ENCODE measurements around the gene FBXO34.

FBXO34 gene

DNA sequence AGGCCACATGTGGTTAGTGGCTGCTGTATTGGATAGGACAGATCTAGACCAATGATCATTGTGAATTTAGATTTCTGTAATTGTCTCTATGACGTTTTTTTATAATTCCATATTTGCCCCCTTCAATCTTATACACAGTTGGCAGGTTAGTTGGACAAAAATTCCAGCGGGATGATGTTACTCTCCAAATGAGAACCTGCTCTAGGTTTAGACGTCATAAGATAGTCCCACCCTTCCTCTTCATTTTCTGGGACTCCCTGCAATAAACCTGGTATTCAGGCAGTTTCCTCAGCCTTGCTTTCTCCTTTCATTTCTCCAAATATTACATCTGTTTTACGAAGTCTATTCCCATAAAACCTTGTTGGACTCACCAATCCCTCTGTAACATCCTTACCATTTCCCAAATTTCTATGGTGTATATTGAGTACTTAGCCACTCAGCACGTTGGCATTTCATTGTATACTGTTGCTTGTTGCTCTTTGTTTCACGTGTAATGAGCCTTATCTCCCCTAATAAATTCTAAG, 10.2 kb downstream of the FBXO34 start:
- Histone ChIP-seq H3K9ac (ENCODE audit: low read length) (no peak overlapping the region), H2BK15ac (replicated peaks; ENCODE audit: low read depth) (no peak overlapping the region), H3K18ac (ENCODE audit: low read length) (no peak overlapping the region), H3K23ac (ENCODE audit: low read length) (no peak overlapping the region), H3K27me3 (ENCODE audit: insufficient read depth, low read length, poor library complexity) (no peaks in the 10 kb centered on the region), H2BK120ac (ENCODE audit: low read depth, low read length) (no peak overlapping the region), H3K4ac (ENCODE audit: low read depth, low read length) (no peak overlapping the region), H3K4me2 (ENCODE audit: low read length) (no peak overlapping the region), H2BK5ac (ENCODE audit: low read length) (no peak overlapping the region), H4K5ac (ENCODE audit: low read length) (no peak overlapping the region), H3K4me1 (ENCODE audit: control insufficient read depth, low read depth, low read length) (peaks cover 8% of the 10 kb centered on the region), H3K36me3 (ENCODE audit: control insufficient read depth, insufficient read depth, low read length) (no peaks in the 10 kb centered on the region), H3K79me1 (ENCODE audit: low read length) (peaks cover 22% of the 10 kb centered on the region), H3K27ac (ENCODE audit: low read depth, low read length) (no peak overlapping the region), H3K4me3 (ENCODE audit: low read length) (no peak overlapping the region), H3K79me2 (ENCODE audit: control insufficient read depth, insufficient read depth, low read length) (peaks cover 40% of the 10 kb centered on the region), H4K8ac (ENCODE audit: low read depth, low read length) (no peak overlapping the region), H3K56ac (ENCODE audit: low read length) (no peak overlapping the region), H2AK5ac (ENCODE audit: low read length) (no peak overlapping the region)
- no peak for DNase-seq
- no CpG with 5 or more reads among the region's 6 CpGs for WGBS (ENCODE audit: extremely low coverage, insufficient coverage, low lambda C conversion rate)

DNA sequence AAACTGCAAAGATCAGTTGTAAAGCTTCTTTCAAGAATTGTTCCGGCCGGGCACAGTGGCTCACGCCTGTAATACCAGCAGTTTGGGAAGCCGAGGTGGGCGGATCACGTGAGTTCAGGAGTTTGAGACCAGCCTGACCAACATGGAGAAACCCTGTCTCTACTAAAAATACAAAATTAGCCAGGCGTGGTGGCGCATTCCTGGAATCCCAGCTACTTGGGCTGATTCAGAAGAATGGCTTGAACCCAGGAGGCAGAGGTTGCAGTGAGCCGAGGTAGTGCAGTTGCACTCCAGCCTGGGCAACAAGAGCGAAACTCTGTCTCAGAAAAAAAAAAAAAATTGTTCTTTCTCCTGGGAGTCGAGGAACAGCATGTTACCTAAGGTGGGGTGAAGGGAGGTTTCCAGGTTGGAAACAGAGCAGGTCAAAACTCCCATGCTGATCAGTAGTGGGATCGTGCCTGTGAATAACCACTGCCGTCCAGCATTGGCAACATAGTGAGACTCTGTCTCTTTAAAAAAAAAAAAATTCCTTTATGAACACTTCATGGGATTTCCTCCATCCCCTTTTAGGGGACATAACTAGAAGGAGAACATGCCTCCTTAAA, 13.9 kb downstream of the FBXO34 start:
- Histone ChIP-seq H3K23ac (ENCODE audit: low read length) (no peak overlapping the region), H3K18ac (ENCODE audit: low read length) (no peak overlapping the region), H3K27ac (ENCODE audit: low read depth, low read length) (no peak overlapping the region), H4K8ac (ENCODE audit: low read depth, low read length) (no peak overlapping the region), H3K4ac (ENCODE audit: low read depth, low read length) (no peak overlapping the region), H2BK15ac (replicated peaks; ENCODE audit: low read depth) (no peak overlapping the region), H3K36me3 (ENCODE audit: control insufficient read depth, insufficient read depth, low read length) (no peaks in the 10 kb centered on the region), H2BK120ac (ENCODE audit: low read depth, low read length) (no peak overlapping the region), H3K4me2 (ENCODE audit: low read length) (no peak overlapping the region), H2AK5ac (ENCODE audit: low read length) (no peak overlapping the region), H2BK5ac (ENCODE audit: low read length) (no peak overlapping the region), H4K5ac (ENCODE audit: low read length) (no peak overlapping the region), H3K4me1 (ENCODE audit: control insufficient read depth, low read depth, low read length) (peaks cover 2% of the 10 kb centered on the region), H3K79me1 (ENCODE audit: low read length) (peaks cover 18% of the 10 kb centered on the region), H3K56ac (ENCODE audit: low read length) (no peak overlapping the region), H3K79me2 (ENCODE audit: control insufficient read depth, insufficient read depth, low read length) (peaks cover 30% of the 10 kb centered on the region), H3K9ac (ENCODE audit: low read length) (no peak overlapping the region), H3K4me3 (ENCODE audit: low read length) (no peak overlapping the region), H3K27me3 (ENCODE audit: insufficient read depth, low read length, poor library complexity) (no peaks in the 10 kb centered on the region)
- no peak for DNase-seq
- WGBS (ENCODE audit: extremely low coverage, insufficient coverage, low lambda C conversion rate) = no CpG with 5 or more reads among the region's 13 CpGs

DNA sequence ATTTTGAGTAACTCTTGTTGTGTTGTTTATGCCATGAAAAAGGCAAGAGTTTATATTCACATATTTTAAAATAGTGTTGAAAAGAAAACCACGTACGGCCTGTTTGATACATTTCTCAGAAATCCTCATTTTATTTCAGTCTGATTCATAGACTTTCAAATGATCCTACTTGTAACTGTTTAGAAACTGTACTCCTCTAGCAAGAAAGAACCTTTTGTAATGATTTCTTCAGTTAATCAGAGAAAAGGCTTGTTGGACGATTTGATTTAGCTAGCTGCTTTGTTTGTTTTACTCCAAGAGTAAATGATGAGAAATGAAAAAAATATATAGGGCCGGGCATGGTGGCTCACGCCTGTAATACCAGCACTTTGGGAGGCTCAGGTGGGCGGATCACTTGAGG, 17.2 kb downstream of the FBXO34 start:
- H2BK5ac ChIP-seq (ENCODE audit: low read length) = no peak overlapping the region
- H4K8ac ChIP-seq (ENCODE audit: low read depth, low read length) = no peak overlapping the region
- no peaks in the 10 kb centered on the region for H3K36me3 ChIP-seq (ENCODE audit: control insufficient read depth, insufficient read depth, low read length)
- H2AK5ac ChIP-seq (ENCODE audit: low read length) = no peak overlapping the region
- H3K4me3 ChIP-seq (ENCODE audit: low read length) = no peak overlapping the region
- H3K79me1 ChIP-seq (ENCODE audit: low read length) = peaks cover 20% of the 10 kb centered on the region
- H3K4ac ChIP-seq (ENCODE audit: low read depth, low read length) = no peak overlapping the region
- no CpG with 5 or more reads among the region's 6 CpGs for WGBS (ENCODE audit: extremely low coverage, insufficient coverage, low lambda C conversion rate)
- H3K9ac ChIP-seq (ENCODE audit: low read length) = no peak overlapping the region
- no peak overlapping the region for H3K27ac ChIP-seq (ENCODE audit: low read depth, low read length)
- no peak overlapping the region for H3K23ac ChIP-seq (ENCODE audit: low read length)
- no peak for DNase-seq
- H2BK15ac ChIP-seq (replicated peaks; ENCODE audit: low read depth) = no peak overlapping the region
- H2BK120ac ChIP-seq (ENCODE audit: low read depth, low read length) = no peak overlapping the region
- H3K79me2 ChIP-seq (ENCODE audit: control insufficient read depth, insufficient read depth, low read length) = peaks cover 36% of the 10 kb centered on the region
- H3K56ac ChIP-seq (ENCODE audit: low read length) = no peak overlapping the region
- no peak overlapping the region for H3K4me2 ChIP-seq (ENCODE audit: low read length)
- no peaks in the 10 kb centered on the region for H3K4me1 ChIP-seq (ENCODE audit: control insufficient read depth, low read depth, low read length)
- H3K27me3 ChIP-seq (ENCODE audit: insufficient read depth, low read length, poor library complexity) = no peaks in the 10 kb centered on the region
- H4K5ac ChIP-seq (ENCODE audit: low read length) = no peak overlapping the region
- no peak overlapping the region for H3K18ac ChIP-seq (ENCODE audit: low read length)

DNA sequence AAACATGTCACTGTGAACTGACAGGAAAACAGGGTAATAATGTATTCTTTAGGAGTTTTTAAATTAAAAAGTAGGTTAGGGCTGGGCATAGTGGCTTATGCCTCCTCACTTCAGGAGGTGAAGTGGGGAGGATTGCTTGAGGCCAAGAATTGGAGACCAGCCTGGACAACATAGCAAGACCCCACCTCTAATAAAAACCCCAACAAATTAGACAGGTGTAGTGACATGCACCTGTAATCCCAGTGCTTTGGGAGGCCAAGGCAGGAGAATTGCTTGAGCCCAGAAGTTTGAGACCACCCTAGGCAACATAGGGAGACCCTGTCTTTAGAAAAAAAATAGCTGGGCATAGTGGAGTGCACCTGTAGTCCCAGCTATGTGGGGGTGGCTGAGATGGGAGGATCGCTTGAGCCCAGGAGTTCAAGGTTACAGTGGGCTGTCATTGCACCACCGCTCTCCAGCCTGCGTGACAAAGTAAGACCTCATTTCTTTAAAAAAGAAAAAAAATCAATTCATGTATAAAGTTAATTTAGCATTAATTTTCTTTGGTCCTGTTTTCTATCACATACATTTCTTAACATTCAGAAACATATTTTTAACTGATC, 20.4 kb downstream of the FBXO34 start:
- Histone ChIP-seq H2BK120ac (ENCODE audit: low read depth, low read length) (no peak overlapping the region), H2BK5ac (ENCODE audit: low read length) (no peak overlapping the region), H4K5ac (ENCODE audit: low read length) (no peak overlapping the region), H3K79me1 (ENCODE audit: low read length) (peaks cover 17% of the 10 kb centered on the region), H3K27me3 (ENCODE audit: insufficient read depth, low read length, poor library complexity) (no peaks in the 10 kb centered on the region), H3K27ac (ENCODE audit: low read depth, low read length) (no peak overlapping the region), H3K79me2 (ENCODE audit: control insufficient read depth, insufficient read depth, low read length) (peaks cover 30% of the 10 kb centered on the region), H3K56ac (ENCODE audit: low read length) (no peak overlapping the region), H3K4ac (ENCODE audit: low read depth, low read length) (no peak overlapping the region), H3K4me3 (ENCODE audit: low read length) (no peak overlapping the region), H3K9ac (ENCODE audit: low read length) (no peak overlapping the region), H2BK15ac (replicated peaks; ENCODE audit: low read depth) (no peak overlapping the region), H3K18ac (ENCODE audit: low read length) (no peak overlapping the region), H4K8ac (ENCODE audit: low read depth, low read length) (no peak overlapping the region), H3K23ac (ENCODE audit: low read length) (no peak overlapping the region), H3K4me1 (ENCODE audit: control insufficient read depth, low read depth, low read length) (no peaks in the 10 kb centered on the region), H3K36me3 (ENCODE audit: control insufficient read depth, insufficient read depth, low read length) (no peaks in the 10 kb centered on the region), H3K4me2 (ENCODE audit: low read length) (no peak overlapping the region), H2AK5ac (ENCODE audit: low read length) (no peak overlapping the region)
- WGBS (ENCODE audit: extremely low coverage, insufficient coverage, low lambda C conversion rate) = no CpG with 5 or more reads among the region's 3 CpGs
- no peak for DNase-seq

DNA sequence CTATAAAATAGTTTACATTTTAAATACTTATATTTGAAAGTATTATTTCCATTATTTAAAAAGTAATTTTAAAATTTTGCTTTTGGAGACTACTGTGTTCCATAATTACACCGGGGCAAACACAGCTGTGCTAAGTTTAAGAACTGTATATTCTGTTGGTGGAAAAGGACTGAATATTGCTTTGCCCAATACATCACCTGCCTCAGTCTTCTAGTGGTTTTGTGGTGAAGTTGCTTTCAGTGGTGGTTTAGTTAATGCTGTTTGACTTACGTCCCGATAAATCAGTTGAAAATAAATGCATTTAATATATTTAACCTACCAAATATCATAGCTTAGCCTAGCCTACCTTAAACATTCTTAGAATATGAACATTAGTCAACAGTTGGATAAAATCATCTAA, 23.4 kb downstream of the FBXO34 start:
- no peak overlapping the region for H2BK120ac ChIP-seq (ENCODE audit: low read depth, low read length)
- H3K79me1 ChIP-seq (ENCODE audit: low read length) = peaks cover 15% of the 10 kb centered on the region
- H3K23ac ChIP-seq (ENCODE audit: low read length) = no peak overlapping the region
- H3K4ac ChIP-seq (ENCODE audit: low read depth, low read length) = no peak overlapping the region
- H3K27ac ChIP-seq (ENCODE audit: low read depth, low read length) = no peak overlapping the region
- H2BK5ac ChIP-seq (ENCODE audit: low read length) = no peak overlapping the region
- no peaks in the 10 kb centered on the region for H3K27me3 ChIP-seq (ENCODE audit: insufficient read depth, low read length, poor library complexity)
- no peak overlapping the region for H3K18ac ChIP-seq (ENCODE audit: low read length)
- H3K56ac ChIP-seq (ENCODE audit: low read length) = no peak overlapping the region
- H2AK5ac ChIP-seq (ENCODE audit: low read length) = no peak overlapping the region
- WGBS (ENCODE audit: extremely low coverage, insufficient coverage, low lambda C conversion rate) = no CpG with 5 or more reads among the region's 3 CpGs
- no peak overlapping the region for H2BK15ac ChIP-seq (replicated peaks; ENCODE audit: low read depth)
- H3K36me3 ChIP-seq (ENCODE audit: control insufficient read depth, insufficient read depth, low read length) = no peaks in the 10 kb centered on the region
- no peaks in the 10 kb centered on the region for H3K4me1 ChIP-seq (ENCODE audit: control insufficient read depth, low read depth, low read length)
- no peak overlapping the region for H3K9ac ChIP-seq (ENCODE audit: low read length)
- DNase-seq = no peak
- no peak overlapping the region for H4K5ac ChIP-seq (ENCODE audit: low read length)
- no peak overlapping the region for H3K4me3 ChIP-seq (ENCODE audit: low read length)
- H3K4me2 ChIP-seq (ENCODE audit: low read length) = no peak overlapping the region
- H4K8ac ChIP-seq (ENCODE audit: low read depth, low read length) = no peak overlapping the region
- peaks cover 25% of the 10 kb centered on the region for H3K79me2 ChIP-seq (ENCODE audit: control insufficient read depth, insufficient read depth, low read length)
